BLaER1 (cell line): Measurements from ENCODE around the gene LDB2.

ENCODE experiments used
- H3K27ac ChIP-seq: shearing (Covaris generic); formaldehyde crosslinking; 2 replicates; pipeline ENCODE4 v1.8.1; 2022
- H3K27me3 ChIP-seq: shearing (Covaris generic); formaldehyde crosslinking; 2 replicates; pipeline ENCODE4 v1.8.1; 2022
- H3K36me3 ChIP-seq: shearing (Covaris generic); formaldehyde crosslinking; 2 replicates; pipeline ENCODE4 v1.8.1; 2022
- H3K4me1 ChIP-seq: shearing (Covaris generic); formaldehyde crosslinking; 2 replicates; pipeline ENCODE4 v1.8.1; 2022
- H3K4me2 ChIP-seq: shearing (Covaris generic); formaldehyde crosslinking; 2 replicates; pipeline ENCODE4 v1.8.1; 2022
- H3K4me3 ChIP-seq: shearing (Covaris generic); formaldehyde crosslinking; 2 replicates; pipeline ENCODE4 v1.8.1; 2022
- H3K9ac ChIP-seq: shearing (Covaris generic); formaldehyde crosslinking; 2 replicates; pipeline ENCODE4 v1.8.1; 2022
- H3K9me3 ChIP-seq: shearing (Covaris generic); formaldehyde crosslinking; 2 replicates; pipeline ENCODE4 v1.8.1; 2022
- H4K20me1 ChIP-seq: shearing (Covaris generic); formaldehyde crosslinking; 2 replicates; pipeline ENCODE4 v1.8.1; 2022
- Cebpa-rat ChIP-seq: shearing (Covaris generic); IDR thresholded peaks from 2 replicates; pipeline ENCODE4 v1.8.1; 2022

The LDB2 gene

DNA sequence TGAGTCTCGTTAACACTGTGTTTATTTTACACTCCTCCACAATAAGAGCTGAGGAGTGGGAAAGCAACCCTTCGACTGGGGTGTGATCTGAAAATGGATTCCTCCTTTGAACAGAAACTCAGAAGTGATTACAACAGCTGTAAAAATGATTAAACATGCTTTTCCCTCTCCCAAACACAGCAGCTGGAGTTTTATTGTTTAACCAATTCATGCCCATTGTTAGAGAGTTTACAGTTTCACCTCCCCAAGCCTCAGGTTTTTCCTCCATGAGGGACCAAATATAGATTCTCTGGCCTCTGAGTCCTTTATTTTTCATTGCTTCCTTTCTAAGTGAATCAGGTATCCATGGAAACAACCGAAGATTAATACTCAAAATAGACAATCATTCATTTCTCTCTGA, 409.2 kb downstream of the LDB2 start:
- no peaks in the 10 kb centered on the region for H3K27me3 ChIP-seq
- TF ChIP-seq Cebpa-rat: no peak
- H3K27ac ChIP-seq: no peak overlapping the region
- no peaks in the 10 kb centered on the region for H3K36me3 ChIP-seq
- no peak overlapping the region for H3K9ac ChIP-seq
- no peaks in the 10 kb centered on the region for H3K4me1 ChIP-seq
- no peaks in the 10 kb centered on the region for H4K20me1 ChIP-seq
- no peak overlapping the region for H3K4me2 ChIP-seq
- H3K4me3 ChIP-seq: no peak overlapping the region
- H3K9me3 ChIP-seq: peaks cover 5% of the 10 kb centered on the region; the same call in 1 of the 2 replicates

- TF ChIP-seq Cebpa-rat: no peak
- H3K36me3 ChIP-seq: no peaks in the 10 kb centered on the region
- H3K4me2 ChIP-seq: no peak overlapping the region
- H3K9ac ChIP-seq: no peak overlapping the region
- H3K27ac ChIP-seq: no peak overlapping the region
- no peak overlapping the region for H3K4me3 ChIP-seq
- no peaks in the 10 kb centered on the region for H3K4me1 ChIP-seq
- H3K27me3 ChIP-seq: no peaks in the 10 kb centered on the region
- H4K20me1 ChIP-seq: no peaks in the 10 kb centered on the region
- H3K9me3 ChIP-seq: peaks cover 5% of the 10 kb centered on the region; the same call in 1 of the 2 replicates
These were observed 410.4 kb downstream of the LDB2 start for GRCh38 chr4:16488084-16488483.

GRCh38 chr4:16484711-16485110, 413.7 kb downstream of the LDB2 start:
- no peak overlapping the region for H3K27ac ChIP-seq
- H3K4me3 ChIP-seq: no peak overlapping the region
- no peaks in the 10 kb centered on the region for H3K4me1 ChIP-seq
- no peaks in the 10 kb centered on the region for H4K20me1 ChIP-seq
- no peaks in the 10 kb centered on the region for H3K36me3 ChIP-seq
- H3K27me3 ChIP-seq: no peaks in the 10 kb centered on the region
- TF ChIP-seq Cebpa-rat: no peak
- H3K9me3 ChIP-seq: peaks cover 5% of the 10 kb centered on the region; the same call in 1 of the 2 replicates
- no peak overlapping the region for H3K9ac ChIP-seq
- H3K4me2 ChIP-seq: no peak overlapping the region

DNA sequence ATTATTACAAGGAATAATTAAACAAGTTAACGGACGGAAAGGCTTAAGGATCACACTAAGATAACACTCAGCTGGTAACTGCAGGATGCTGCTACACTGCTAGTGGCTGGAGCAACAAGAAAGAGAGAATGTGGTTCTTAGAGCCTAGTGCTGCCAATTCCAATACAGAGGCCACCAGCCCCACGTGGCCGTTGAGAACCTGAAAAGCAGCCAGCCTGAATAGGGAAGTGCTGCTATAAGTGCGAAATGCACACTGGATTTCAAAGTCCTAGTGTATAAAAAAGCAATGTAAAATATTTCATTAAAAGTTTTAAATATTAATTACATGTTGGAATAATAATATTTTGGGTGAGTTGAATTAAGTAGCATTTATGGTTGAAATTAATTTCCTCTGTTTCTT, 414.9 kb downstream of the LDB2 start:
- Histone ChIP-seq H3K4me1 (no peaks in the 10 kb centered on the region), H3K27ac (no peak overlapping the region), H3K27me3 (no peaks in the 10 kb centered on the region), H3K36me3 (no peaks in the 10 kb centered on the region), H3K4me3 (no peak overlapping the region), H4K20me1 (no peaks in the 10 kb centered on the region), H3K9ac (no peak overlapping the region), H3K4me2 (no peak overlapping the region), H3K9me3 (peaks cover 5% of the 10 kb centered on the region; the same call in 1 of the 2 replicates)
- no peak for TF ChIP-seq Cebpa-rat

- no peaks in the 10 kb centered on the region for H3K36me3 ChIP-seq
- TF ChIP-seq Cebpa-rat: no peak
- H3K9me3 ChIP-seq: peaks cover 8% of the 10 kb centered on the region
- no peaks in the 10 kb centered on the region for H4K20me1 ChIP-seq
- H3K4me1 ChIP-seq: no peaks in the 10 kb centered on the region
- no peak overlapping the region for H3K27ac ChIP-seq
- H3K4me2 ChIP-seq: no peak overlapping the region
- no peak overlapping the region for H3K9ac ChIP-seq
- no peaks in the 10 kb centered on the region for H3K27me3 ChIP-seq
- no peak overlapping the region for H3K4me3 ChIP-seq
These were observed 418.4 kb downstream of the LDB2 start for GRCh38 chr4:16480011-16480410.

DNA sequence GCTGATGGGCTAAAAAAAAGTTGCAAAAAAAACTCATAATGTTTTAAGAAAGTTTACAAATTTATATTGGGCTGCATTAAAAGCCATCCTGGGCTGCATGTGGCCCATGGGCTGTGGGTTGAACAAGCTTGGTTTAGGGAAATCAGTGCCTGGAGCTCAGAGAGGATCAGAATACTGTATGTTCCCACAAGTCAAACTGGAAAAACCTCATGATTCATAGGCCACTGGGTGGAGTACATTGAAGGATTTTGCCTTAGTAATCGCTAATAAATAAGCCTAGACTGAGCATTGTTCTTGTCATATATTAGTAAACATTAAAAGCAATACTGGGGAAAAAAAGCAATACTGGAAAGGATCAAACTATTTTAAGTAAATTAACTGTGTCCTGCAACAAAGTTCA, 425.9 kb downstream of the LDB2 start:
- H3K36me3 ChIP-seq: no peaks in the 10 kb centered on the region
- no peaks in the 10 kb centered on the region for H3K27me3 ChIP-seq
- no peaks in the 10 kb centered on the region for H3K4me1 ChIP-seq
- H3K4me2 ChIP-seq: no peak overlapping the region
- H4K20me1 ChIP-seq: no peaks in the 10 kb centered on the region
- no peak overlapping the region for H3K4me3 ChIP-seq
- no peak for TF ChIP-seq Cebpa-rat
- H3K9ac ChIP-seq: no peak overlapping the region
- H3K9me3 ChIP-seq: peaks cover 26% of the 10 kb centered on the region
- H3K27ac ChIP-seq: no peak overlapping the region

DNA sequence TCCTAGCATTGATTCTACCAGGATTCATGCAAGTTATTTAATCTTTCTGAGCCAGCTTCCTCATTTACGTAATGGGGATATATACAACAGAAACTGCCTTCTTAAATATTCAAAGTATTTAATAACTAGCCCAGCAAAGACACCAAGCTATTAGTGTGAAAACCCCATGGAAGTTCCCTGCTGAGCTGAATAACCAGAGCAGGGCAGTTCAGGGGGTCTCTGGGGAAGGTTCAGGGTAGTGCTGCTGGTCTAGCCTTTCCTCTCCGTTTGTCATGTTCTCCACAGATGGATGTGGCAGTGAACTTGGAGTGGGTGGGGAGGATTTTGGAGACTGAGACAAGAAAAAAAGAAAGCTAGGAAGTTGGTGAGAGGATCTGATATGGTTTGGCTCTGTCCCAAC, 431.4 kb downstream of the LDB2 start:
- no peak overlapping the region for H3K27ac ChIP-seq
- no peak overlapping the region for H3K4me2 ChIP-seq
- H3K36me3 ChIP-seq: no peaks in the 10 kb centered on the region
- H3K9me3 ChIP-seq: peaks cover 3% of the 10 kb centered on the region; the same call in 1 of the 2 replicates
- H3K27me3 ChIP-seq: no peaks in the 10 kb centered on the region
- no peaks in the 10 kb centered on the region for H3K4me1 ChIP-seq
- no peaks in the 10 kb centered on the region for H4K20me1 ChIP-seq
- H3K9ac ChIP-seq: no peak overlapping the region
- H3K4me3 ChIP-seq: no peak overlapping the region
- no peak for TF ChIP-seq Cebpa-rat

GRCh38 chr4:16466581-16466980, 431.9 kb downstream of the LDB2 start:
- no peaks in the 10 kb centered on the region for H3K27me3 ChIP-seq
- H3K9me3 ChIP-seq: no peaks in the 10 kb centered on the region
- H3K9ac ChIP-seq: no peak overlapping the region
- no peaks in the 10 kb centered on the region for H3K4me1 ChIP-seq
- no peak overlapping the region for H3K4me3 ChIP-seq
- H3K4me2 ChIP-seq: no peak overlapping the region
- no peaks in the 10 kb centered on the region for H3K36me3 ChIP-seq
- no peak for TF ChIP-seq Cebpa-rat
- no peak overlapping the region for H3K27ac ChIP-seq
- no peaks in the 10 kb centered on the region for H4K20me1 ChIP-seq

GRCh38 chr4:16464651-16465050, 433.8 kb downstream of the LDB2 start:
- Histone ChIP-seq H4K20me1 (no peaks in the 10 kb centered on the region), H3K4me1 (no peaks in the 10 kb centered on the region), H3K27ac (no peak overlapping the region), H3K9me3 (no peaks in the 10 kb centered on the region), H3K4me2 (no peak overlapping the region), H3K27me3 (no peaks in the 10 kb centered on the region), H3K9ac (no peak overlapping the region), H3K36me3 (no peaks in the 10 kb centered on the region), H3K4me3 (no peak overlapping the region)
- TF ChIP-seq Cebpa-rat: no peak

DNA sequence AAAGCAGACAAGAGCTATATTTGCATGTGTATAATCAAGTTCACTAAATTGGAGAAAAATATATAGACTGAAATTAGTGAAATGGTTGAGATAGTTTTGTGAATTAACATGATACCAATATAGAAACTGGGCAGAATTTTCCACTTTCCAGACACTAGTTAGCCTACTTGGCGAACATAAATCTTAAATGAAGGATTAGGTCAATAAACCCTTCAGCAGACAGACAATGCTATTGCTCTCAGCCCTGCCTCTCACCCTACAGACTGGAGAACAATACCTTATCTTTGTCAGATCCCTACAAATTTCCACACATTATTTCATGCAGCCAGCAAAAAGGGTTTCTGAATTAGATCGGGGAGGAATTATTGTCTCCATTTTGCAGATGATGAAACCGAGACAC, 435.8 kb downstream of the LDB2 start:
- H3K4me1 ChIP-seq: no peaks in the 10 kb centered on the region
- no peak overlapping the region for H3K4me3 ChIP-seq
- H3K9ac ChIP-seq: no peak overlapping the region
- H3K27ac ChIP-seq: no peak overlapping the region
- no peaks in the 10 kb centered on the region for H3K27me3 ChIP-seq
- TF ChIP-seq Cebpa-rat: no peak
- no peaks in the 10 kb centered on the region for H4K20me1 ChIP-seq
- H3K9me3 ChIP-seq: no peaks in the 10 kb centered on the region
- no peak overlapping the region for H3K4me2 ChIP-seq
- H3K36me3 ChIP-seq: no peaks in the 10 kb centered on the region

- Histone ChIP-seq H3K4me2 (no peak overlapping the region), H4K20me1 (no peaks in the 10 kb centered on the region), H3K4me3 (no peak overlapping the region), H3K4me1 (no peaks in the 10 kb centered on the region), H3K9me3 (no peaks in the 10 kb centered on the region), H3K27me3 (no peaks in the 10 kb centered on the region), H3K36me3 (no peaks in the 10 kb centered on the region), H3K9ac (no peak overlapping the region), H3K27ac (no peak overlapping the region)
- TF ChIP-seq Cebpa-rat: no peak
These were observed 437.1 kb downstream of the LDB2 start for GRCh38 chr4:16461362-16461761.
